Measurements from ENCODE around the gene DNM3. TPM values are rescaled to one million over a fixed set of nuclear protein-coding genes. Genes with fewer than 3 reads are reported as not detected.

DNM3 gene
- total RNA-seq, 1 donor from 2014 or later = 9.6 TPM

GRCh38 chr1:172141341-172141881 lies 300.1 kb downstream of the DNM3 start:
- Histone ChIP-seq H3K36me3 (no peaks in the 10 kb centered on the region), H3K4me3 (peak overlapping the region; percentile 61 to 85), H3K27me3 (no peaks in the 10 kb centered on the region), H3K4me1 (peaks cover 0 to 4% of the 10 kb centered on the region in 2 donors), H3K27ac (peak overlapping the region; percentile 92 to 95), H3K9me3 (no peaks in the 10 kb centered on the region)
- no peak for DNase-seq (ENCODE audit: low spot score in 2 of 2)
- intact Hi-C loops (cut with DNase I) = loop anchor here (5.0 kb wide), 1 partner anchor 399 kb away; the partner anchor contains the start of gene VAMP4
- TF ChIP-seq CTCF (IDR thresholded peaks at IDR 0.05) = no peak

GRCh38 chr1:172142324-172142723 lies 301.0 kb downstream of the DNM3 start:
- intact Hi-C loops (cut with DNase I) = loop anchor here (5.0 kb wide), 1 partner anchor 400 kb away; the partner anchor contains the start of gene VAMP4
- Histone ChIP-seq H3K4me3 (peak overlapping the region; percentile 61 to 85), H3K9me3 (no peaks in the 10 kb centered on the region), H3K36me3 (no peaks in the 10 kb centered on the region), H3K27ac (peak overlapping the region; percentile 92 to 95), H3K4me1 (peaks cover 0 to 4% of the 10 kb centered on the region in 2 donors), H3K27me3 (no peaks in the 10 kb centered on the region)
- TF ChIP-seq CTCF (IDR thresholded peaks at IDR 0.05) = no peak
- DNase-seq (ENCODE audit: low spot score in 2 of 2) = no peak

- intact Hi-C loops (cut with DNase I) = loop anchor here (2.0 to 5.0 kb wide), 5 partner anchors 37 to 401 kb away; partner anchors contain the start of genes SUCO and VAMP4
- TF ChIP-seq CTCF (IDR thresholded peaks at IDR 0.05) = no peak
Observed at GRCh38 chr1:172143384-172144055, 302.2 kb downstream of the DNM3 start.

GRCh38 chr1:172144445-172145061 lies 303.3 kb downstream of the DNM3 start:
- intact Hi-C loops (cut with DNase I) = loop anchor here (2.0 to 5.0 kb wide), 5 partner anchors 36 to 402 kb away; partner anchors contain the start of genes SUCO and VAMP4
- no peak for TF ChIP-seq CTCF (IDR thresholded peaks at IDR 0.05)
- H3K4me1 ChIP-seq = peaks cover 0 to 4% of the 10 kb centered on the region in 2 donors
- peak overlapping the region; percentile 92 to 95 for H3K27ac ChIP-seq
- H3K9me3 ChIP-seq = no peaks in the 10 kb centered on the region
- peak overlapping the region; percentile 61 to 85 for H3K4me3 ChIP-seq
- H3K36me3 ChIP-seq = no peaks in the 10 kb centered on the region
- peak; percentile 69 to 94 for DNase-seq (ENCODE audit: low spot score in 2 of 2)
- no peaks in the 10 kb centered on the region for H3K27me3 ChIP-seq

More at GRCh38 chr1:172143384-172144055, 302.2 kb downstream of the DNM3 start:
- Histone ChIP-seq H3K4me3 (peak overlapping the region; percentile 61 to 85), H3K27me3 (no peaks in the 10 kb centered on the region), H3K36me3 (no peaks in the 10 kb centered on the region), H3K4me1 (peaks cover 0 to 4% of the 10 kb centered on the region in 2 donors), H3K27ac (peak overlapping the region; percentile 92 to 95), H3K9me3 (no peaks in the 10 kb centered on the region)
- no peak for DNase-seq (ENCODE audit: low spot score in 2 of 2)

- DNase-seq (ENCODE audit: low spot score in 2 of 2) = no peak
- intact Hi-C loops (cut with DNase I) = loop anchor here (2.0 kb wide), 4 partner anchors 36 to 388 kb away; partner anchors contain the start of gene SUCO
- Histone ChIP-seq H3K27me3 (no peaks in the 10 kb centered on the region), H3K4me1 (peaks cover 0 to 4% of the 10 kb centered on the region in 2 donors), H3K27ac (peak overlapping the region; percentile 92 to 95), H3K36me3 (no peaks in the 10 kb centered on the region), H3K9me3 (no peaks in the 10 kb centered on the region), H3K4me3 (peak overlapping the region; percentile 61 to 85)
- no peak for TF ChIP-seq CTCF (IDR thresholded peaks at IDR 0.05)
Observed at GRCh38 chr1:172145231-172145651, 303.9 kb downstream of the DNM3 start.

Data from ascending aorta (tissue), 2 donors.